HG02678 (cell line): ENCODE data around the gene PRICKLE3.
A peak's percentile ranks its signal among the peaks of the same experiment; 100 is the strongest.

Source experiments
- ATAC-seq: cut with Tn5 transposase; IDR thresholded peaks from one replicate; pipeline ENCODE4 v1.9.1; 2021; ENCODE audit warnings: mild to moderate bottlenecking, moderate library complexity; ENCODE audit not compliant: unreplicated experiment

PRICKLE3 gene

GRCh38 chrX:49206543-49206942, 20.4 kb upstream of the PRICKLE3 start:
- no peak for ATAC-seq

GRCh38 chrX:49205443-49205842, 19.3 kb upstream of the PRICKLE3 start:
- ATAC-seq = no peak

GRCh38 chrX:49204709-49205108, 18.5 kb upstream of the PRICKLE3 start:
- ATAC-seq = no peak

GRCh38 chrX:49204017-49204416, 17.8 kb upstream of the PRICKLE3 start:
- ATAC-seq = no peak

GRCh38 chrX:49203536-49203935, 17.4 kb upstream of the PRICKLE3 start:
- no peak for ATAC-seq

- ATAC-seq = no peak
These were observed 15.8 kb upstream of the PRICKLE3 start for GRCh38 chrX:49202022-49202421.

GRCh38 chrX:49199906-49200771, 14.0 kb upstream of the PRICKLE3 start, which contains the start of gene SYP:
Gene SYP (minus strand): TSS chrX:49200193. CDS start chrX:49200186, 7 bp downstream.
- peak; percentile 97 for ATAC-seq

GRCh38 chrX:49199315-49199595, 13.1 kb upstream of the PRICKLE3 start:
- no peak for ATAC-seq

- no peak for ATAC-seq
These were observed 12.6 kb upstream of the PRICKLE3 start for GRCh38 chrX:49198540-49199314.

- no peak for ATAC-seq
These were observed 11.4 kb upstream of the PRICKLE3 start for GRCh38 chrX:49197543-49198087.

- ATAC-seq = no peak
These were observed 7.4 kb upstream of the PRICKLE3 start for GRCh38 chrX:49193542-49193964.

GRCh38 chrX:49192722-49193328, 6.7 kb upstream of the PRICKLE3 start:
- ATAC-seq = no peak

GRCh38 chrX:49191574-49192011, 5.4 kb upstream of the PRICKLE3 start:
- peak; percentile 8 for ATAC-seq

- ATAC-seq = peak; percentile 87
These were observed 4.8 kb upstream of the PRICKLE3 start for GRCh38 chrX:49190821-49191573.

- no peak for ATAC-seq
These were observed 3.4 kb upstream of the PRICKLE3 start for GRCh38 chrX:49189606-49190005.

GRCh38 chrX:49188468-49189076, 2.4 kb upstream of the PRICKLE3 start:
- no peak for ATAC-seq

GRCh38 chrX:49187526-49187925, 1.4 kb upstream of the PRICKLE3 start:
- ATAC-seq = no peak

- ATAC-seq = no peak
These were observed 838 bp upstream of the PRICKLE3 start for GRCh38 chrX:49187028-49187394.

GRCh38 chrX:49184294-49185281, 1.6 kb downstream of the PRICKLE3 start:
- ATAC-seq = peak; percentile 37
